Colonic mucosa (tissue), 4 donors: Measurements from ENCODE around the gene NUCB1. TPM values are rescaled to one million over a fixed set of nuclear protein-coding genes. Genes with fewer than 3 reads are reported as not detected.

Experiments used
- DNase-seq: peaks from one replicate; pipeline ENCODE4 v3.0.0-alpha.2; 2020
- H3K27ac ChIP-seq: fragments of 200-600 bp; one replicate; pipeline ENCODE4 v1.8.0; 2021
- H3K27me3 ChIP-seq: fragments of 200-600 bp; one replicate; pipeline ENCODE4 v1.8.0; 2021
- H3K36me3 ChIP-seq: fragments of 200-600 bp; one replicate; pipeline ENCODE4 v1.8.0; 2021
- H3K4me1 ChIP-seq: fragments of 200-600 bp; one replicate; pipeline ENCODE4 v1.8.0; 2021; ENCODE audit warnings: mild to moderate bottlenecking
- H3K4me3 ChIP-seq: fragments of 200-600 bp; one replicate; pipeline ENCODE4 v1.8.0; 2021
- H3K9ac ChIP-seq, 2 donors: one replicate each; pipeline ENCODE4 v1.7.0; 2013; ENCODE audit warnings: control low read depth in 2 of 2, low read depth in 2 of 2, low read length in 2 of 2
- H3K9me3 ChIP-seq: fragments of 200-600 bp; one replicate; pipeline ENCODE4 v1.8.0; 2021
- intact Hi-C: fragments of 100-400 bp; cut with DNase I; formaldehyde crosslinking; loops from one replicate; pipeline ENCODE4 v1.14.1; 2022
- total RNA-seq, 2 donors: library from RNA; stranded (reverse); fragmentation: NEBNext Ultra II Directional in 1 of 2; extraction: Animal tissue kit (Norgen Biotek cat#: 25700) in 1 of 2; gene quantifications; one replicate each; pipeline ENCODE4 v1.2.1, GENCODE V29; 2021
- TF ChIP-seq, protein P1 (sequence below): fragments of 200-600 bp; IDR thresholded peaks from one replicate; pipeline ENCODE4 v1.8.0; 2022; ENCODE audit warnings: antibody characterized with exemption, mild to moderate bottlenecking
- donor health status: healthy.
- donor health status: DM: no; HTN: no; CAD: no.
- donor health status: DM: no; HTN: no; CAD: no.

NUCB1 gene
- total RNA-seq, 2 donors from 2014 or later = 180 to 184 TPM

- intact Hi-C loops = no loop called here
- no peaks in the 10 kb centered on the region for H3K9me3 ChIP-seq
- DNase-seq = peak; percentile 73
- no peaks in the 10 kb centered on the region for H3K36me3 ChIP-seq
- H3K4me1 ChIP-seq = no peaks in the 10 kb centered on the region
- TF ChIP-seq, protein P1, sequence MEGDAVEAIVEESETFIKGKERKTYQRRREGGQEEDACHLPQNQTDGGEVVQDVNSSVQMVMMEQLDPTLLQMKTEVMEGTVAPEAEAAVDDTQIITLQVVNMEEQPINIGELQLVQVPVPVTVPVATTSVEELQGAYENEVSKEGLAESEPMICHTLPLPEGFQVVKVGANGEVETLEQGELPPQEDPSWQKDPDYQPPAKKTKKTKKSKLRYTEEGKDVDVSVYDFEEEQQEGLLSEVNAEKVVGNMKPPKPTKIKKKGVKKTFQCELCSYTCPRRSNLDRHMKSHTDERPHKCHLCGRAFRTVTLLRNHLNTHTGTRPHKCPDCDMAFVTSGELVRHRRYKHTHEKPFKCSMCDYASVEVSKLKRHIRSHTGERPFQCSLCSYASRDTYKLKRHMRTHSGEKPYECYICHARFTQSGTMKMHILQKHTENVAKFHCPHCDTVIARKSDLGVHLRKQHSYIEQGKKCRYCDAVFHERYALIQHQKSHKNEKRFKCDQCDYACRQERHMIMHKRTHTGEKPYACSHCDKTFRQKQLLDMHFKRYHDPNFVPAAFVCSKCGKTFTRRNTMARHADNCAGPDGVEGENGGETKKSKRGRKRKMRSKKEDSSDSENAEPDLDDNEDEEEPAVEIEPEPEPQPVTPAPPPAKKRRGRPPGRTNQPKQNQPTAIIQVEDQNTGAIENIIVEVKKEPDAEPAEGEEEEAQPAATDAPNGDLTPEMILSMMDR = no peak
- H3K27ac ChIP-seq = no peak overlapping the region
- no peak overlapping the region for H3K4me3 ChIP-seq
- no peak overlapping the region for H3K9ac ChIP-seq
- no peaks in the 10 kb centered on the region for H3K27me3 ChIP-seq
Observed at GRCh38 chr19:48858984-48859710, 41.0 kb upstream of the NUCB1 start.

GRCh38 chr19:48859711-48860572, 40.2 kb upstream of the NUCB1 start:
- Histone ChIP-seq H3K9me3 (no peaks in the 10 kb centered on the region), H3K36me3 (no peaks in the 10 kb centered on the region), H3K4me3 (no peak overlapping the region), H3K27me3 (no peaks in the 10 kb centered on the region), H3K4me1 (no peaks in the 10 kb centered on the region), H3K9ac (no peak overlapping the region), H3K27ac (no peak overlapping the region)
- TF ChIP-seq, protein P1 = no peak
- peak; percentile 57 for DNase-seq
- intact Hi-C loops = no loop called here

DNA sequence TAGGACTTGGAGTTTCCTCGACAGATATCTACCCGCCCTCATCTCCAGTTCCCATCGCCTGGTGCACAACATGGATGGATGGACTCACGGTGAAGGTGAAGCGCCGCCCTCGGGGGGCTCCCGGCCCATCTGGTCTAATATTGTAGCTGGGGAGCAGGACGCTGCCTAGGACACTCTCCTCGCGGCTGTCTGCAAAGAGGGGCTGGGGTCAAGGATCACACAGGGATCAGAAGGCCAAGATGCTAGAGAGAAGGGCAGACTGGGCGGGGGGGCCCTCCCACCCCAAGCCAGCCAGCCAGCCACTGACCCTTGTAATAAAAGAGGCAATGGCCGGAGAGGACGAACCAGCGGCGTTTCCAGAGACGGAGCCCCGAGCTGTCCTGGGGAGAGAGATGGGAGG, 38.8 kb upstream of the NUCB1 start:
- Histone ChIP-seq H3K36me3 (no peaks in the 10 kb centered on the region), H3K27me3 (peaks cover 4% of the 10 kb centered on the region)

DNA sequence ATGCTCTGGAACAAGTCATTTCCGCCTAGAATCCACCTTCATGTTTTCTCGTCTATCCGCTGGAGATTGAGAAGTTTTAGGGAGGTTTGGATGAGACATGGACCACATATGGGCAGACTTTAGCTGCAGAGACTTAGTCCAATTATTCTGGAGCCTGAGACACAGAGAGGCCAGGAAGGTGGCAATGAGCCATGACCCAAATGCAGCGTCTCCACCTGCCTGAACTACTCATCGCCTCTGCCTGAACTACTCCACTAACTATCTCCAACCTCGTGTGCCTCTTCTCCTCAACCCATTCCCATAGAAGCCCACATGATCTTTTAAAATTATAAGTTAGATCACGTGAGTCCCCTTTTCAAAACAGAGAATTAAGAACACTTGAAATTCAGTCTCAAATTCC, 37.3 kb upstream of the NUCB1 start:
- no peak overlapping the region for H3K9ac ChIP-seq
- no peak overlapping the region for H3K4me3 ChIP-seq
- H3K4me1 ChIP-seq = no peaks in the 10 kb centered on the region
- TF ChIP-seq, protein P1 = no peak
- intact Hi-C loops = no loop called here
- no peaks in the 10 kb centered on the region for H3K9me3 ChIP-seq
- no peaks in the 10 kb centered on the region for H3K36me3 ChIP-seq
- peaks cover 7% of the 10 kb centered on the region for H3K27me3 ChIP-seq
- no peak for DNase-seq
- H3K27ac ChIP-seq = no peak overlapping the region

More for the DNA sequence above, 38.8 kb upstream of the NUCB1 start:
- DNase-seq = no peak
- Histone ChIP-seq H3K9me3 (no peaks in the 10 kb centered on the region), H3K4me3 (no peak overlapping the region), H3K9ac (no peak overlapping the region), H3K4me1 (no peaks in the 10 kb centered on the region), H3K27ac (no peak overlapping the region)
- intact Hi-C loops = no loop called here
- TF ChIP-seq, protein P1 = no peak

DNA sequence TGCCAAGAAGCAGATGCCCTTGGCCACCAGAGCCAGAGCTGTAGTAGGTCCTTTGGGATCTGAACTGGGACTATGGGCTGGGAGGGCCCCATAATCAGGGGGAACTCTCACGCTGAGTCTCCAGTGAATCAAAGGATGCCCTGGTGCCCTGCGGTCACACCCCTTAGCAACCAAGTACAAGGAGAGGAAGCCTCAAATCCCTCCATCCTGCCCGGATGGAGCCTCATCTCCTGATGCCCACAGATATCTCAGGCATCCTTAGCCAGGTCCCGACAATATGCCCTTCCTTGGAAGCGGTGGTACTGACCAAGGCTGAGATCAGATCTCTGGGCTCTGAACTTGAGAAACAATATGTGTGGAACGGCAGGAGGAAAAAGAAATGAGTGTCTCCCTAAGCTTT, 33.4 kb upstream of the NUCB1 start:
- peaks cover 7% of the 10 kb centered on the region for H3K27me3 ChIP-seq
- no peaks in the 10 kb centered on the region for H3K9me3 ChIP-seq
- TF ChIP-seq, protein P1 = no peak
- intact Hi-C loops = no loop called here
- H3K4me3 ChIP-seq = no peak overlapping the region
- H3K27ac ChIP-seq = no peak overlapping the region
- DNase-seq = no peak
- no peaks in the 10 kb centered on the region for H3K36me3 ChIP-seq
- peak overlapping the region in 1 of 2 donors; percentile 35 for H3K9ac ChIP-seq
- H3K4me1 ChIP-seq = no peaks in the 10 kb centered on the region
